Bronchial epithelial cell (primary cell): ENCODE data around the gene SDSL. TPM values are rescaled to one million over a fixed set of nuclear protein-coding genes. Genes with fewer than 3 reads are reported as not detected.

Experiments used
- DNase-seq: peaks from one replicate; pipeline ENCODE4 v3.0.0-alpha.2; 2010; ENCODE audit warnings: low read depth
- FAIRE-seq: peaks from 2 replicates; lab custom pipeline; 2011; peaks lifted over from hg19 to GRCh38; lab: Jason Lieb, UNC
- H3K27me3 ChIP-seq: 2 replicates; pipeline ENCODE4 v1.5.1; 2011; ENCODE audit warnings: low read length; ENCODE audit not compliant: control insufficient read depth, insufficient read depth
- H3K36me3 ChIP-seq: 2 replicates; pipeline ENCODE4 v1.5.1; 2011; ENCODE audit warnings: low read length; ENCODE audit not compliant: control insufficient read depth, insufficient read depth
- H3K4me3 ChIP-seq: 2 replicates; pipeline ENCODE4 v1.5.1; 2011; ENCODE audit warnings: mild to moderate bottlenecking, low read depth, low read length, control low read depth
- total RNA-seq: library from RNA; depleted of rRNA; stranded (reverse); fragments of >200 nt; gene quantifications from 2 replicates; pipeline ENCODE4 v1.2.1, GENCODE V29; 2014
- TF ChIP-seq, protein P1 (sequence below): IDR thresholded peaks from 2 replicates; pipeline ENCODE4 v1.5.1; 2011; ENCODE audit warnings: mild to moderate bottlenecking, moderate library complexity, low read length, control low read depth, inconsistent platforms; ENCODE audit not compliant: insufficient read depth, severe bottlenecking

Gene SDSL
- total RNA-seq, 1 donor from 2014 or later = 4.7 TPM

DNA sequence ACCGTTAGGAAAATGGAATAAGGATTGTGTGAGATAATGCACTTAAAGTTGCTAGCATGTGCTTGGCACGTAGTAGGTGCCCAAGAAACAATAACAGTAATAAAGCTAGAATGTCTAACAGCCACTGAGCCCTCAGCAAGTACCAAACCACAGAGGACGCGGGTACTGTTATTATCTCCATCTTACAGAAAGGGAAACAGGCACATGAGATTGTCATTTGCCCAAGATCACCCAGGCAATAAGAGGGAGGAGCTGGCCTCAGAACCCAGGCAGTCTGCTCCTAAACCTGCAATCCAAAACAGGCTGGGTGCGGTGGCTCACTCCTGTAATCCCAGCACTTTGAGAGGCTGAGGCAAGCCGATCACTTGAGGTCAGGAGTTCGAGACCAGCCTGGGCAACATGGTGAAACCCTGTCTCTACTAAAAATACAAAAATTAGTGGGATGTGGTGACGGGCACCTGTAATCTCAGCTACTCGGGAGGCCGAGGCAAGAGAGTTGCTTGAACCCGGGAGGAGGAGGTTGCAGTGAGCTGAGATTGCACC, 13.4 kb upstream of the SDSL start:
- TF ChIP-seq, protein P1, sequence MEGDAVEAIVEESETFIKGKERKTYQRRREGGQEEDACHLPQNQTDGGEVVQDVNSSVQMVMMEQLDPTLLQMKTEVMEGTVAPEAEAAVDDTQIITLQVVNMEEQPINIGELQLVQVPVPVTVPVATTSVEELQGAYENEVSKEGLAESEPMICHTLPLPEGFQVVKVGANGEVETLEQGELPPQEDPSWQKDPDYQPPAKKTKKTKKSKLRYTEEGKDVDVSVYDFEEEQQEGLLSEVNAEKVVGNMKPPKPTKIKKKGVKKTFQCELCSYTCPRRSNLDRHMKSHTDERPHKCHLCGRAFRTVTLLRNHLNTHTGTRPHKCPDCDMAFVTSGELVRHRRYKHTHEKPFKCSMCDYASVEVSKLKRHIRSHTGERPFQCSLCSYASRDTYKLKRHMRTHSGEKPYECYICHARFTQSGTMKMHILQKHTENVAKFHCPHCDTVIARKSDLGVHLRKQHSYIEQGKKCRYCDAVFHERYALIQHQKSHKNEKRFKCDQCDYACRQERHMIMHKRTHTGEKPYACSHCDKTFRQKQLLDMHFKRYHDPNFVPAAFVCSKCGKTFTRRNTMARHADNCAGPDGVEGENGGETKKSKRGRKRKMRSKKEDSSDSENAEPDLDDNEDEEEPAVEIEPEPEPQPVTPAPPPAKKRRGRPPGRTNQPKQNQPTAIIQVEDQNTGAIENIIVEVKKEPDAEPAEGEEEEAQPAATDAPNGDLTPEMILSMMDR = no peak
- FAIRE-seq = no peak

DNA sequence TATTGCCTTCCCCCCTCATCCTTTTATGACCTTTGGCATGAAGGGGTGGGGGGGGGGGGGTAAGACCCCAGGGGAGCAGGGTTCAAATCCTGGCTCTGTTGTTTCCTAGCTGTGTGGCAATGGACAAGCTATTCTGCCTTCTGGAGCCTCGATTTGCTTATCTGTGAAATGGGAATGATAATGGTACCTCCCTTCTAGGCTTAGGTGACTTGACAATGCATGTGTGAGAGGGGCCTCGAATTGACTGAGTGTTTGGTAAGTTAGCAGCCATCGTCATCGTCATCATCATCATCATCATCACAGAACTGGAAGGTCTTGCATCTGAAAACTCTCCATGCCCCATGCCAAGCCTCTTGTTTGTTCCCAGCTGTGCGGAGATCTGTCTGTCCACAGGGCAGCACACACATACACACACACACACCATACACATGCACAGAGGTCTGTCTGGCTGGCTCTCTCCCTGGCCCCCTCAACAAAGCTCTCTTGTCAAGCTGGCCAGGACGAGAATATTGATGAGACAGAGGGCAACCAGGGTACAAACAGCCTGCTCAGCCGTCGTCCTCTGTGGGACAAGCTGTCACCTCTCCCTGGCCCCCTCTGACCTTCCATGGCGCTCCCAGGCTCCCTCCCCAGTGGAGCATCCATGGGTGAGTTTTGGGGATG, 12.6 kb upstream of the SDSL start:
- Histone ChIP-seq H3K36me3 (no peaks in the 10 kb centered on the region), H3K27me3 (no peaks in the 10 kb centered on the region), H3K4me3 (no peak overlapping the region)
- FAIRE-seq (no peak), DNase-seq (no peak)
- TF ChIP-seq, protein P1 = no peak

More for the DNA sequence above, 13.4 kb upstream of the SDSL start:
- Histone ChIP-seq H3K4me3 (no peak overlapping the region), H3K27me3 (no peaks in the 10 kb centered on the region), H3K36me3 (no peaks in the 10 kb centered on the region)
- DNase-seq = no peak

DNA sequence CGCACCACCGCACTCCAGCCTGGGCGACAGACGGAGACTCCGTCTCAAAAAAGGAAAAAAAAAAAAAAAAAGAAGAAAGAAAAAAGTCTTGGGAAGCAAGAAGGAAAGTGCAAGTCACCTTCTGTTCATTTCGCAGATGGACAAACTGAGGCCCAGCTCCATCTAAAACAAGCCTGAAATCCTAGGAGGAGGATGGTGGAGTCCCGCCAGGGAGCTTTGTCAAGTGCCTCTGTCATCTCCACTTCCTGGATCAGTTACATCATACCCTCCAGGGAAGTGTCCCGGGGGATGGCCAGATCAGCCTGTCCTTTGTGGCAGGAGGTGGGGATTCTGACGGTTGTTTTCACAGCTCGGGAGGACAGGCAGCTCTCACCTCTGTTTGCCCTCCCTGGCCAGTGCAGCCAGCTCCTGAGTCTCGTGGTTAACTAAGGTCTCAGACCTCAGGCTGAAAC, 8.7 kb upstream of the SDSL start:
- Histone ChIP-seq H3K27me3 (no peaks in the 10 kb centered on the region), H3K36me3 (no peaks in the 10 kb centered on the region), H3K4me3 (no peak overlapping the region)
- TF ChIP-seq, protein P1 = no peak
- FAIRE-seq (no peak), DNase-seq (no peak)

DNA sequence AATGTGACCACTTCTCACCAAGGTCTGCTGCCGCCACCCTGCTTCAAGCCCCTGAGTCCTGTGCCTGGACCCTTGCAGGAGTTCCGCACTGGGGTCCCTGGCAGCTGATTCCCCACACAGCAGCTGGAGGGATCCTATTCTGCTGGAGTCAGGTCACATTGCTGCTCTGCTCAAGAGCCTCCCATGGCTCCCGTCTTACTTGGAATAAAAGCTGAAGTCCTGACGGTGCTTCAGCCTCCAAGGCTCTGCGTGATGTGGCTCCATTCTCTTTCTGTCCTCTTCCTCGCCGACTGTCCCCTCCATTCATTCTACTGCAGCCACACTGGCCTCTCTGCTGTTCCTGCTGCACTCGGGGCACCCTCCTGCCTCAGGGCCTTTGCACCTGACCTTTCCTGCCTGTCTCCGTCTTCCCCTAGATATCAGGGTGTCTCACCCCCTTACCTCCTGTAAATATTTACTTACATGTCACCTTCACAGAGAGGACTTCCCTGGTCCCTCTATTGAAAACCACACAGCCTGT, 7.6 kb upstream of the SDSL start:
- Histone ChIP-seq H3K36me3 (no peaks in the 10 kb centered on the region), H3K4me3 (no peak overlapping the region), H3K27me3 (no peaks in the 10 kb centered on the region)
- DNase-seq (no peak), FAIRE-seq (no peak)
- TF ChIP-seq, protein P1 = no peak

DNA sequence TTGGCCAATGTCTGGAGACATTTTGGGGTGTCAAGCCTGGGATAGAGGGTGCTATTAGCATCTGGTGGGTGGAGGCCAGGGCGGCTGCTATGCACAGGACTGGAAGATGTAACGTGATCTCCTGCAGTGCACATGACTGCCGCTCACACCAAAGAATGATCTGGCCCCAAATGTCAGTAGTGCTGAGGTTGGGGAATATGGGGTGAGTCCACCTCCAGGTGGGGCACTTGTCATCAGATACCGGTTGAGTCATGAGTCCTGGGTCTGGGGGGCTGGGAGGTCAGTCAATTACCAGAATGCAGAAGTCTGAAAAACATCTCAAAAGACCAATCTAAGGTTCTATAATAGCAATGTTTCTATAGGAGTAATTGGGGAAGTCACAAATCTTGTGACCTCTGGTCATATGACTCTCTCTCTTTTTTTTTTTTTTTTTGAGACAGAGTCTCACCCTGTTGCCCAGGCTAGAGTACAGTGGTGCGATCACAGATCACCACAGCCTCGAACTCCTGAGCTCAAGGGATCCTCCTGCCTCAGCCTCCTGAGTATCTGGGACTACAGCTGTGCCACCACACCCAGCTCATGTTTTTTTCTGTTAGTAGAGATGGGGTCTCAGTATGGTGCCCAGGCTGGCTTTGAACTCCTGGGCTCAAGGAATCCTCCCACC, 6.0 kb upstream of the SDSL start:
- Histone ChIP-seq H3K4me3 (no peak overlapping the region), H3K36me3 (no peaks in the 10 kb centered on the region), H3K27me3 (no peaks in the 10 kb centered on the region)
- DNase-seq = peak; percentile 15
- no peak for FAIRE-seq
- TF ChIP-seq, protein P1 = no peak
